OCI-LY7 (cell line): ENCODE data around the gene RBKS. TPM values are rescaled to one million over a fixed set of nuclear protein-coding genes. Genes with fewer than 3 reads are reported as not detected.

ENCODE experiments used
- BruUV-seq: library from RNA; stranded (reverse); fragments of 400-500 nt; replicated peaks from 2 replicates; lab custom pipeline; 2021; lab: Mats Ljungman, UMichigan
- CTCF ChIA-PET: fragments of 300-600 bp; sonication (Branson Sonifier 250); formaldehyde crosslinking; loops from one replicate; lab custom pipeline; 2022; ENCODE audit warnings: antibody characterized with exemption; ENCODE audit not compliant: unreplicated experiment; lab: Charles Lee
- POLR2A ChIA-PET: fragments of 300-600 bp; sonication (Branson Sonifier 250); formaldehyde crosslinking; loops from one replicate; lab custom pipeline; 2022; ENCODE audit warnings: antibody characterized with exemption; lab: Charles Lee
- DNase-seq: peaks from one replicate; pipeline ENCODE4 v3.0.0-alpha.2; 2015; ENCODE audit warnings: low spot score
- H2AFZ ChIP-seq: fragments of 200-600 bp; sonication (generic), shearing (Covaris generic); 2 replicates; pipeline ENCODE4 v1.6.1; 2014; ENCODE audit warnings: mild to moderate bottlenecking, antibody characterized with exemption, low read length, moderate library complexity
- H3K27ac ChIP-seq: fragments of 200-600 bp; sonication (generic); 2 replicates; pipeline ENCODE4 v1.5.1; 2014; ENCODE audit warnings: mixed run types, low read depth, mild to moderate bottlenecking, moderate library complexity, low read length, inconsistent platforms; ENCODE audit not compliant: poor library complexity, severe bottlenecking
- H3K36me3 ChIP-seq: fragments of 200-600 bp; sonication (generic); 2 replicates; pipeline ENCODE4 v1.6.1; 2014; ENCODE audit warnings: mild to moderate bottlenecking, antibody characterized with exemption, low read length, moderate library complexity, mixed read lengths; ENCODE audit not compliant: insufficient read depth
- H3K4me1 ChIP-seq: fragments of 200-600 bp; sonication (generic); 2 replicates; pipeline ENCODE4 v1.5.1; 2014; ENCODE audit warnings: mild to moderate bottlenecking, low read length; ENCODE audit not compliant: insufficient read depth, poor library complexity, severe bottlenecking
- H3K4me2 ChIP-seq: fragments of 200-600 bp; sonication (generic); 2 replicates; pipeline ENCODE4 v1.6.1; 2014; ENCODE audit warnings: mild to moderate bottlenecking, low read length
- H3K4me3 ChIP-seq: fragments of 200-600 bp; sonication (generic); 2 replicates; pipeline ENCODE4 v1.5.1; 2014; ENCODE audit warnings: mild to moderate bottlenecking, low read depth, low read length; ENCODE audit not compliant: poor library complexity, severe bottlenecking
- H3K79me2 ChIP-seq: fragments of 200-600 bp; sonication (generic); 2 replicates; pipeline ENCODE4 v1.6.1; 2016; ENCODE audit warnings: low read depth, mild to moderate bottlenecking, low read length, moderate library complexity, mixed read lengths; ENCODE audit not compliant: insufficient read depth
- H3K9me2 ChIP-seq: fragments of 200-600 bp; sonication (generic); 2 replicates; pipeline ENCODE4 v1.6.1; 2016; ENCODE audit warnings: mild to moderate bottlenecking, low read length, mixed read lengths; ENCODE audit not compliant: insufficient read depth
- H3K9me3 ChIP-seq: fragments of 200-600 bp; sonication (generic); 2 replicates; pipeline ENCODE4 v1.6.1; 2014; ENCODE audit warnings: mild to moderate bottlenecking, mixed run types, low read length, mixed read lengths
- H4K20me1 ChIP-seq: fragments of 200-600 bp; sonication (generic); 2 replicates; pipeline ENCODE4 v1.6.1; 2014; ENCODE audit warnings: mild to moderate bottlenecking, antibody characterized with exemption, low read length, moderate library complexity, mixed read lengths; ENCODE audit not compliant: insufficient read depth
- EZH2phosphoT487 ChIP-seq: fragments of 200-600 bp; sonication (generic); IDR thresholded peaks from 2 replicates; pipeline ENCODE4 v1.6.1; 2018; ENCODE audit warnings: low read depth, borderline replicate concordance, mild to moderate bottlenecking, mixed run types, antibody characterized with exemption, low read length, moderate library complexity, mixed read lengths
- intact Hi-C: fragments of 100-400 bp; cut with micrococcal nuclease; formaldehyde crosslinking; loops from one replicate; pipeline ENCODE4 v1.10.0; 2022; ENCODE audit not compliant: unreplicated experiment
- total RNA-seq, 2 experiments: library from RNA; depleted of rRNA in 1 of 2; stranded (reverse); fragments of >200 nt in 1 of 2; shearing (Covaris generic) in 1 of 2; gene quantifications; 2 replicates each; pipeline ENCODE4 v1.2.3, GENCODE V29; 2014 to 2022
- TF ChIP-seq, protein P1 (sequence below): fragments of 200-600 bp; sonication (generic); conservative IDR thresholded peaks from 2 replicates; pipeline ENCODE4 v1.5.1; 2014; ENCODE audit warnings: mild to moderate bottlenecking, antibody characterized with exemption, low read length, moderate library complexity, mixed read lengths

The RBKS gene
- total RNA-seq, 2 experiments from 2014 or later: 1.1 TPM

DNA sequence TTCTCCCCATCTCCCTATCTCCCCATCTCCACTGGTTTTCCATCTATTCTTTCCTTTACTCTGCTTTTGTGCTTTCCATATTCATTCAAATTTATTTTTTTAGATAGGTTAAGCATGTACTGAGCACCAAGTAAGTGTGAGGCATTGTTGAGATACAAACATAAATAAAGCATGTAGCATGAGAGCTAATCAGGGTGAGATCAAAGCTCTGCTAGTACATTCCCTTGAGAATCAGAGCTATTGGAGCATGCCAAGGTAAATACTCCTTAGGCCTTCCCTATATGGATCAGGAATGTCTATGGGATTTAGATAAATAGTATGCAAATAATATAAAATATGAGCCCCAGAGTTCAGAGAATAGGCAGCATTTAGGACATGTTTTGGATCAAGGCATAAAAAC, 25.7 kb upstream of the RBKS start:
- Histone ChIP-seq H3K36me3 (no peaks in the 10 kb centered on the region), H2AFZ (no peak overlapping the region), H3K79me2 (no peaks in the 10 kb centered on the region), H3K4me1 (no peaks in the 10 kb centered on the region), H3K27ac (no peak overlapping the region), H3K9me2 (no peaks in the 10 kb centered on the region), H4K20me1 (no peaks in the 10 kb centered on the region), H3K4me2 (no peak overlapping the region), H3K9me3 (no peaks in the 10 kb centered on the region), H3K4me3 (no peak overlapping the region)
- no peak for DNase-seq
- intact Hi-C loops: no loop called here
- no TSS peak for BruUV-seq
- TF ChIP-seq EZH2phosphoT487: no peak
- TF ChIP-seq, protein P1, sequence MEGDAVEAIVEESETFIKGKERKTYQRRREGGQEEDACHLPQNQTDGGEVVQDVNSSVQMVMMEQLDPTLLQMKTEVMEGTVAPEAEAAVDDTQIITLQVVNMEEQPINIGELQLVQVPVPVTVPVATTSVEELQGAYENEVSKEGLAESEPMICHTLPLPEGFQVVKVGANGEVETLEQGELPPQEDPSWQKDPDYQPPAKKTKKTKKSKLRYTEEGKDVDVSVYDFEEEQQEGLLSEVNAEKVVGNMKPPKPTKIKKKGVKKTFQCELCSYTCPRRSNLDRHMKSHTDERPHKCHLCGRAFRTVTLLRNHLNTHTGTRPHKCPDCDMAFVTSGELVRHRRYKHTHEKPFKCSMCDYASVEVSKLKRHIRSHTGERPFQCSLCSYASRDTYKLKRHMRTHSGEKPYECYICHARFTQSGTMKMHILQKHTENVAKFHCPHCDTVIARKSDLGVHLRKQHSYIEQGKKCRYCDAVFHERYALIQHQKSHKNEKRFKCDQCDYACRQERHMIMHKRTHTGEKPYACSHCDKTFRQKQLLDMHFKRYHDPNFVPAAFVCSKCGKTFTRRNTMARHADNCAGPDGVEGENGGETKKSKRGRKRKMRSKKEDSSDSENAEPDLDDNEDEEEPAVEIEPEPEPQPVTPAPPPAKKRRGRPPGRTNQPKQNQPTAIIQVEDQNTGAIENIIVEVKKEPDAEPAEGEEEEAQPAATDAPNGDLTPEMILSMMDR: no peak
- ChIA-PET POLR2A (no interaction called here), CTCF (no interaction called here)

DNA sequence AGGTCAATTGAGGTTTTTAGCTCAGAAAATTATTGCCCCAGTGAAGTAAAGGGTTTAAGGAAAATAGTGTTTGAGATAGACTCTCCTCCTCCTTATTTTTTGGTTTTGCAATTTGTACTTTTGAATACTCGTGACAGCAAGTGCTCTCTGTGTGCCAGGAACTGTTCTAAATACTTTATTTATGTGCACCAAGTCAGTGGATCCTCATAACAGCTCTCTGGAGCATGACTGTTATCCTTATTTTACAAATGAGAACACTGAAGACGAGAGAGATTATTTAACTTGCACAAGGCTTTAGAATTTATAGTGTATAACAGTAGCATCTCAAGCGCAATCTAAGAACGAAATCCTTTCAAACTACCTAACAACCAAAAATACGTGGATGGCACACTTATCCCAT, 25.0 kb upstream of the RBKS start:
- H3K4me2 ChIP-seq: no peak overlapping the region
- H3K9me3 ChIP-seq: no peaks in the 10 kb centered on the region
- ChIA-PET CTCF (no interaction called here), POLR2A (no interaction called here)
- no TSS peak for BruUV-seq
- H3K79me2 ChIP-seq: no peaks in the 10 kb centered on the region
- H4K20me1 ChIP-seq: no peaks in the 10 kb centered on the region
- H3K9me2 ChIP-seq: no peaks in the 10 kb centered on the region
- no peaks in the 10 kb centered on the region for H3K36me3 ChIP-seq
- H2AFZ ChIP-seq: no peak overlapping the region
- intact Hi-C loops: no loop called here
- DNase-seq: no peak
- no peak overlapping the region for H3K27ac ChIP-seq
- H3K4me1 ChIP-seq: no peaks in the 10 kb centered on the region
- H3K4me3 ChIP-seq: no peak overlapping the region
- TF ChIP-seq, protein P1: no peak
- no peak for TF ChIP-seq EZH2phosphoT487

DNA sequence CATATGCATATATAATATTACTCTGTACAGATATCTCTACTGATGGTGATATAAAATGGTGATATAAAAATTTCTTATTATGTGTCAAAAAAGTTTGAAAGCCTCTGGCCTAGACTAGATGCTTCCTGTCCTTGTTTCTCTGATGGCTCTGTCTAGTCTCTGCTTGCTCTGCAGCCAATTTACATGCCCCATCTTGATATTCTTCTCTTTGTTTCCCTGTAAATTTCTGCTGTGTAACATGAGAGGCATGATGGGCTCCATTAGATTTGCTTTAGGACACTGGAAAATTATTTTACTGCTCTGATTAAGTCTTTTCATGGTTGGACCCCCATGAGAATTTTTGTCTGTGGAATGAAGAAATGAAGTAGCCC, 24.6 kb upstream of the RBKS start:
- Histone ChIP-seq H3K4me1 (no peaks in the 10 kb centered on the region), H4K20me1 (no peaks in the 10 kb centered on the region), H3K9me2 (no peaks in the 10 kb centered on the region), H3K4me3 (no peak overlapping the region), H3K36me3 (no peaks in the 10 kb centered on the region), H2AFZ (no peak overlapping the region), H3K9me3 (no peaks in the 10 kb centered on the region), H3K27ac (no peak overlapping the region), H3K4me2 (no peak overlapping the region), H3K79me2 (no peaks in the 10 kb centered on the region)
- no peak for TF ChIP-seq EZH2phosphoT487
- TF ChIP-seq, protein P1: no peak
- DNase-seq: no peak
- intact Hi-C loops: no loop called here
- BruUV-seq: no TSS peak
- ChIA-PET POLR2A (no interaction called here), CTCF (no interaction called here)
